HepG2 (cell line): Measurements from ENCODE around the gene CSDE1. TPM values are rescaled to one million over a fixed set of nuclear protein-coding genes. Genes with fewer than 3 reads are reported as not detected.

ENCODE experiments used
- ATAC-seq: fragments of 200-7000 bp; cut with Tn5 transposase; 3 replicates; pipeline ENCODE4 v1.9.1; 2020; ENCODE audit warnings: mild to moderate bottlenecking, moderate library complexity
- BruUV-seq: library from RNA; stranded (reverse); fragments of 400-500 nt; replicated peaks from 2 replicates; lab custom pipeline; 2021; lab: Mats Ljungman, UMichigan
- CTCF ChIA-PET: fragments of 300-600 bp; formaldehyde crosslinking; extraction: SDS; loops from one replicate; lab custom pipeline; 2021; ENCODE audit warnings: low total read pairs, inconsistent platforms, low intra/inter-chr PET ratio; lab: Yijun Ruan, JAX
- POLR2A ChIA-PET: fragments of 350-600 bp; sonication (Branson Sonifier 250); formaldehyde crosslinking; loops from one replicate; lab custom pipeline; 2020; ENCODE audit warnings: antibody characterized with exemption, inconsistent platforms; lab: Yijun Ruan, JAX
- DNase-seq: peaks from one replicate; pipeline ENCODE4 v3.0.0-alpha.2; 2015; ENCODE audit warnings: low spot score
- FAIRE-seq: peaks from 3 replicates; lab custom pipeline; 2011; peaks lifted over from hg19 to GRCh38; lab: Jason Lieb, UNC
- H2AFZ ChIP-seq: one replicate; pipeline ENCODE4 v1.6.1; 2011; ENCODE audit warnings: low read length, inconsistent platforms
- H3K27ac ChIP-seq: fragments of 300-600 bp; 3 replicates; pipeline ENCODE4 v1.8.0; 2011; ENCODE audit warnings: mixed run types, mild to moderate bottlenecking, mixed read lengths, low read length, inconsistent platforms; ENCODE audit not compliant: insufficient read depth; ENCODE audit errors: extremely low read length
- H3K27me3 ChIP-seq, 2 experiments: fragments of 200-600 bp in 1 of 2; 2 replicates in 1 of 2; 3 replicates in 1 of 2; pipeline versions ENCODE4 v1.6.0 to v1.8.0; 2011; ENCODE audit warnings: low read length in 2 of 2, mild to moderate bottlenecking in 2 of 2, moderate library complexity in 2 of 2, inconsistent platforms in 1 of 2; ENCODE audit not compliant: insufficient read depth in 2 of 2, control insufficient read depth in 1 of 2
- H3K36me3 ChIP-seq, 2 experiments: fragments of 200-600 bp in 1 of 2; replicated peaks in 1 of 2; 2 replicates in 1 of 2; 3 replicates in 1 of 2; pipeline versions ENCODE4 v1.5.1 to v1.8.0; 2011; ENCODE audit warnings: low read length in 2 of 2, inconsistent platforms in 1 of 2; ENCODE audit not compliant: insufficient read depth in 2 of 2, control insufficient read depth in 1 of 2
- H3K4me1 ChIP-seq: 2 replicates; pipeline ENCODE4 v1.5.1; 2012; ENCODE audit warnings: low read length, inconsistent platforms; ENCODE audit not compliant: insufficient read depth
- H3K4me2 ChIP-seq: 2 replicates; pipeline ENCODE4 v1.6.0; 2011; ENCODE audit warnings: low read depth, low read length, inconsistent platforms
- H3K4me3 ChIP-seq, 3 experiments: fragments of 200-600 bp in 1 of 3; sonication (generic), shearing (Covaris generic) in 1 of 3; replicated peaks in 1 of 3; 2 replicates each; pipeline ENCODE4 v1.5.1; 2011 to 2016; ENCODE audit warnings: low read length in 3 of 3, inconsistent platforms in 2 of 3, low read depth in 2 of 3, mild to moderate bottlenecking in 2 of 3, control low read depth in 1 of 3, mixed read lengths in 1 of 3; ENCODE audit not compliant: insufficient read depth in 1 of 3
- H3K79me2 ChIP-seq: one replicate; pipeline ENCODE4 v1.6.1; 2011; ENCODE audit warnings: low read length, inconsistent platforms; ENCODE audit not compliant: insufficient read depth
- H3K9ac ChIP-seq: 2 replicates; pipeline ENCODE4 v1.6.0; 2011; ENCODE audit warnings: mild to moderate bottlenecking, low read depth, low read length, inconsistent platforms; ENCODE audit not compliant: insufficient read depth
- H3K9me3 ChIP-seq: 2 replicates; pipeline ENCODE4 v1.5.1; 2012; ENCODE audit warnings: mild to moderate bottlenecking, low read length
- H4K20me1 ChIP-seq: 2 replicates; pipeline ENCODE4 v1.6.0; 2011; ENCODE audit warnings: inconsistent platforms, mild to moderate bottlenecking, low read length, moderate library complexity; ENCODE audit not compliant: insufficient read depth
- KAT7 ChIP-seq: IDR thresholded peaks from 2 replicates; pipeline ENCODE4 v1.6.1; 2018; ENCODE audit warnings: borderline replicate concordance, missing compliant biosample characterization
- KMT2A ChIP-seq: sonication (generic); formaldehyde crosslinking; IDR thresholded peaks from 2 replicates; pipeline ENCODE4 v1.4.0; 2020; ENCODE audit warnings: missing genetic modification reagents
- KMT2B ChIP-seq: IDR thresholded peaks from 2 replicates; pipeline ENCODE4 v1.6.1; 2016; ENCODE audit warnings: missing genetic modification reagents, missing compliant biosample characterization
- TEAD3 ChIP-seq: optimal IDR thresholded peaks from 2 replicates; pipeline ENCODE3; 2016; ENCODE audit warnings: borderline replicate concordance
- WIZ ChIP-seq: sonication (generic); formaldehyde crosslinking; IDR thresholded peaks from 2 replicates; pipeline ENCODE4 v1.5.1; 2020; ENCODE audit warnings: mild to moderate bottlenecking, missing genetic modification reagents
- ZFP82 ChIP-seq: sonication (generic); formaldehyde crosslinking; IDR thresholded peaks from 2 replicates; pipeline ENCODE4 v1.5.1; 2020; ENCODE audit warnings: mild to moderate bottlenecking, missing genetic modification reagents, borderline replicate concordance
- ZNF251 ChIP-seq: sonication (generic); formaldehyde crosslinking; IDR thresholded peaks from 2 replicates; pipeline ENCODE4 v1.9.0; 2021; ENCODE audit warnings: mild to moderate bottlenecking, missing genetic modification reagents
- ZNF382 ChIP-seq: sonication (generic); formaldehyde crosslinking; IDR thresholded peaks from 2 replicates; pipeline ENCODE4 v1.5.0; 2020; ENCODE audit warnings: missing genetic modification reagents, mild to moderate bottlenecking, borderline replicate concordance
- ZNF710 ChIP-seq: sonication (generic); formaldehyde crosslinking; IDR thresholded peaks from 2 replicates; pipeline ENCODE4 v1.5.0; 2020; ENCODE audit warnings: mild to moderate bottlenecking, missing genetic modification reagents, borderline replicate concordance
- ZNF772 ChIP-seq: sonication (generic); formaldehyde crosslinking; IDR thresholded peaks from 2 replicates; pipeline ENCODE4 v1.5.0; 2020; ENCODE audit warnings: mild to moderate bottlenecking, missing genetic modification reagents
- WGBS: methylation state at CpG from one replicate; pipeline ENCODE4 v1.1.6; 2017; ENCODE audit warnings: low lambda C conversion rate; 5-methylcytosine and 5-hydroxymethylcytosine counted together
- in situ Hi-C: cut with HindIII; loops from 2 replicates; pipeline ENCODE4 v1.10.0; 2017; ENCODE audit warnings: low pct_unique_long_range_greater_than_20kb; ENCODE audit not compliant: extremely low pct_ligation_motif_present
- intact Hi-C: fragments of 100-400 bp; cut with micrococcal nuclease; formaldehyde crosslinking; loops from one replicate; pipeline ENCODE4 v1.10.0; 2022; ENCODE audit not compliant: unreplicated experiment
- polyA plus RNA-seq, 8 experiments: library from polyadenylated mRNA; depleted of rRNA in 3 of 8; stranded (reverse) in 7 of 8; unstranded in 1 of 8; fragments of >200 nt; fragmentation: Illumina TruSeq in 4 of 8; extraction: Trizol in 4 of 8; gene quantifications; 2 replicates each; pipeline versions ENCODE4 v1.2.1 to v1.2.3, GENCODE V29; 2011 to 2016; ENCODE audit warnings: low read depth in 4 of 8, missing spikeins in 1 of 8, mixed read lengths in 1 of 8; ENCODE audit not compliant: insufficient read depth in 1 of 8
- total RNA-seq, 5 experiments: library from RNA; depleted of rRNA; stranded (reverse); fragments of >200 nt; fragmentation: Illumina TruSeq; extraction: Trizol; gene quantifications; 2 replicates each; pipeline ENCODE4 v1.2.3, GENCODE V29; 2016; ENCODE audit warnings: low read depth in 1 of 5
- TF ChIP-seq, protein P1 (sequence below), 2 experiments: sonication (generic) in 1 of 2; formaldehyde crosslinking in 1 of 2; IDR thresholded peaks; 2 replicates each; pipeline versions ENCODE4 v1.6.1 to v1.9.0; 2014 to 2022; ENCODE audit warnings: antibody characterized with exemption in 1 of 2, borderline replicate concordance in 1 of 2, inconsistent platforms in 1 of 2, low read depth in 1 of 2, missing genetic modification reagents in 1 of 2
- TF ChIP-seq, protein P2 (sequence below): sonication (generic); formaldehyde crosslinking; IDR thresholded peaks from 2 replicates; pipeline ENCODE4 v1.8.1; 2023; ENCODE audit warnings: mild to moderate bottlenecking, missing genetic modification reagents

The CSDE1 gene
- total and polyA plus RNA-seq, 2 of the 13 experiments (the other 11 are each of a cell fraction or from before 2014, with no cell fraction given): 150 to 313 TPM

DNA sequence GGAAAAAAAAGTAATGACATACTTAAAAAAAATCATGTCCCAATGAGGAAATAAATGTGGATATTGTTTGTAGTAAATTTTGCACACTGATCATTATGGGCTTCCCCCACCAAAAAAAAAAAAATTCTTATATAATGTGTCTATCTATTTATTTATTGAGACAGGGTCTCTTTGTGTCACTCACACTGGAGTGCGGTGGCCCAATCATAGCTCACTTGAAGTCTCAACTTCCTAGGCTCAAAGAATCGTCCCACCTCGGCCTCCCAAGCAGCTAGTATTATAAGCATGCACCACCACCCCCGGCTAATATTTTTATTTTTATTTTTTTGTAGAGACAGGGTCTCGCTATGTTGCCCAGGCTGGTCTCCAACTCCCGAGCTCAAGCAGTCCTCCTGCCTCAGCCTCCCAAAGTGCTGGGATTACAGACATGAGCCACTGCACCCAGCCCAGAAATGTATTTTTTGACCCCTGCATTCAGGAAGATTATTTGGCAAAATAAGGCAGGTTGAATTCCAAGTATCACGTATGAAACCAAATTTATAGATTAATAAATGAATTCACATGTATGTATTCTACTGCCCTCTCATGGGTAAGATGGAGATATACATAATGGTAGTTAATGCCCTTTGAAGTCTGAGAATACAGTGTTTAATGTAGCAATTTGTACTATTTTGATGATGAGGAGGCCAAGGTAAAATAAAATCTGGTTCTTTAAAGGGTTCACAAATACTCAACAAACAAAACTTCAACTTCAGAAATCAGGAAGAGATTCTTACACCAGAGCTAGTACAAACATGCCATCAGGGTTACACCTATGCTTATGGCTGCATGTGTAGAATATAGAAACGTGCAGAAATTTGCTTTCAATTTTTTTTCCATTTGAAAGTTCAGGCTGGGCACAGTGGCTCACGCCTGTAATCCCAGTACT is 86.5 kb downstream of the CSDE1 start:
- intact Hi-C loops: loop anchor here (2.0 kb wide), 1 partner anchor 324 kb away; no protein-coding TSS in a partner anchor
- Histone ChIP-seq H3K4me3 (no peak overlapping the region), H3K9ac (no peak overlapping the region)
- no peak for TF ChIP-seq ZFP82 (CRISPR knock-in tag)
- TF ChIP-seq ZNF710 (CRISPR knock-in tag): no peak
- TF ChIP-seq KMT2A: no peak
- TF ChIP-seq WIZ (CRISPR knock-in tag): no peak
- no peak for TF ChIP-seq KAT7
- TF ChIP-seq ZNF382 (CRISPR knock-in tag): no peak
- TF ChIP-seq, protein P1, sequence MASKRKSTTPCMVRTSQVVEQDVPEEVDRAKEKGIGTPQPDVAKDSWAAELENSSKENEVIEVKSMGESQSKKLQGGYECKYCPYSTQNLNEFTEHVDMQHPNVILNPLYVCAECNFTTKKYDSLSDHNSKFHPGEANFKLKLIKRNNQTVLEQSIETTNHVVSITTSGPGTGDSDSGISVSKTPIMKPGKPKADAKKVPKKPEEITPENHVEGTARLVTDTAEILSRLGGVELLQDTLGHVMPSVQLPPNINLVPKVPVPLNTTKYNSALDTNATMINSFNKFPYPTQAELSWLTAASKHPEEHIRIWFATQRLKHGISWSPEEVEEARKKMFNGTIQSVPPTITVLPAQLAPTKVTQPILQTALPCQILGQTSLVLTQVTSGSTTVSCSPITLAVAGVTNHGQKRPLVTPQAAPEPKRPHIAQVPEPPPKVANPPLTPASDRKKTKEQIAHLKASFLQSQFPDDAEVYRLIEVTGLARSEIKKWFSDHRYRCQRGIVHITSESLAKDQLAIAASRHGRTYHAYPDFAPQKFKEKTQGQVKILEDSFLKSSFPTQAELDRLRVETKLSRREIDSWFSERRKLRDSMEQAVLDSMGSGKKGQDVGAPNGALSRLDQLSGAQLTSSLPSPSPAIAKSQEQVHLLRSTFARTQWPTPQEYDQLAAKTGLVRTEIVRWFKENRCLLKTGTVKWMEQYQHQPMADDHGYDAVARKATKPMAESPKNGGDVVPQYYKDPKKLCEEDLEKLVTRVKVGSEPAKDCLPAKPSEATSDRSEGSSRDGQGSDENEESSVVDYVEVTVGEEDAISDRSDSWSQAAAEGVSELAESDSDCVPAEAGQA (IDR thresholded peaks at IDR 0.05; ENCODE audit: low read depth): no peak
- TF ChIP-seq, protein P1 (CRISPR knock-in tag; IDR thresholded peaks at IDR 0.05; ENCODE audit: borderline replicate concordance): no peak
- TF ChIP-seq, protein P2, sequence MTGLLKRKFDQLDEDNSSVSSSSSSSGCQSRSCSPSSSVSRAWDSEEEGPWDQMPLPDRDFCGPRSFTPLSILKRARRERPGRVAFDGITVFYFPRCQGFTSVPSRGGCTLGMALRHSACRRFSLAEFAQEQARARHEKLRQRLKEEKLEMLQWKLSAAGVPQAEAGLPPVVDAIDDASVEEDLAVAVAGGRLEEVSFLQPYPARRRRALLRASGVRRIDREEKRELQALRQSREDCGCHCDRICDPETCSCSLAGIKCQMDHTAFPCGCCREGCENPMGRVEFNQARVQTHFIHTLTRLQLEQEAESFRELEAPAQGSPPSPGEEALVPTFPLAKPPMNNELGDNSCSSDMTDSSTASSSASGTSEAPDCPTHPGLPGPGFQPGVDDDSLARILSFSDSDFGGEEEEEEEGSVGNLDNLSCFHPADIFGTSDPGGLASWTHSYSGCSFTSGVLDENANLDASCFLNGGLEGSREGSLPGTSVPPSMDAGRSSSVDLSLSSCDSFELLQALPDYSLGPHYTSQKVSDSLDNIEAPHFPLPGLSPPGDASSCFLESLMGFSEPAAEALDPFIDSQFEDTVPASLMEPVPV (CRISPR knock-in tag): no peak
- TF ChIP-seq ZNF772: no peak
- no peak for TF ChIP-seq KMT2B (CRISPR knock-in tag)
- TF ChIP-seq TEAD3 (CRISPR knock-in tag): no peak
- TF ChIP-seq ZNF251 (CRISPR knock-in tag): no peak

More for the DNA sequence above, 86.5 kb downstream of the CSDE1 start:
- DNase-seq (no peak), ATAC-seq (no peak), FAIRE-seq (no peak)
- WGBS: 48% methylated on average over 9 of the region's 9 CpGs
- H3K36me3 ChIP-seq: no peaks in the 10 kb centered on the region
- H3K4me2 ChIP-seq: no peak overlapping the region; the same call in 1 of the 2 replicates
- no peaks in the 10 kb centered on the region for H4K20me1 ChIP-seq
- H3K27me3 ChIP-seq: peaks cover 0 to 29% of the 10 kb centered on the region in 2 experiments; a peak in 1 of 5 replicates
- H2AFZ ChIP-seq: no peak overlapping the region
- BruUV-seq: no TSS peak
- no peak overlapping the region for H3K27ac ChIP-seq
- POLR2A ChIA-PET: no interaction called here
- no peaks in the 10 kb centered on the region for H3K9me3 ChIP-seq
- H3K4me1 ChIP-seq: peaks cover 17% of the 10 kb centered on the region
- no peaks in the 10 kb centered on the region for H3K79me2 ChIP-seq
- in situ Hi-C loops: no loop called here
- CTCF ChIA-PET: interaction anchor here (2.9 kb wide), 1 partner anchor 325 kb away, joined by 12 read pairs; no protein-coding TSS in a partner anchor
